Measurements from ENCODE around the gene STXBP5L.

The STXBP5L gene

DNA sequence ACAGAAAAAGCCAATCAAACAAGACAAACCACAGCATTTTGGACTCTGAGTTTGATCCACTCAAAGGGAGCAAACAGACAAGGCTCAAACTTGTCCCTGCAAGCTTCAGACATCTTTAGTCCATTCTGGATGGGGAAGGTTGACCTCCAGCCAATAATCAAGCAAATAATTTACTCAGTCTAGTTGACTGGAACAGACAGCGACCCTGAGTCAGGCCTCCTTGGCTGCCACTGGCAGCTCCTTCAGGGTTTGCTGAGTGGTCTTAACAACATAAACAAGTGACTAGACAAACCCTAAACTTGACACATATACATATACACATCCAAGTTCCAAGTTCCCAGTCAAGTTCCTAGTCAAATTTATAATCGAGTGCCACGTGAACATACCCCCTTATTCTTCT lies 323.9 kb downstream of the STXBP5L start:
- Histone ChIP-seq H3K27me3 (ENCODE audit: insufficient read depth, low read depth) (no peaks in the 10 kb centered on the region), H3K9ac (no peak overlapping the region), H4K20me1 (ENCODE audit: insufficient read depth) (no peaks in the 10 kb centered on the region), H3K79me2 (ENCODE audit: insufficient read depth, low read depth) (no peaks in the 10 kb centered on the region), H3K4me2 (peak overlapping the region; percentile 38), H3K36me3 (ENCODE audit: insufficient read depth) (no peaks in the 10 kb centered on the region), H2AFZ (ENCODE audit: low read depth) (peak overlapping the region; percentile 43; the same call in 1 of the 2 replicates), H3K27ac (no peak overlapping the region), H3K4me1 (ENCODE audit: low read depth, poor library complexity, severe bottlenecking) (peaks cover 6% of the 10 kb centered on the region), H3K4me3 (IDR thresholded peaks at IDR 0.05; ENCODE audit: insufficient read depth, low read depth, low read length) (no peak overlapping the region)
- TF ChIP-seq, protein P1, sequence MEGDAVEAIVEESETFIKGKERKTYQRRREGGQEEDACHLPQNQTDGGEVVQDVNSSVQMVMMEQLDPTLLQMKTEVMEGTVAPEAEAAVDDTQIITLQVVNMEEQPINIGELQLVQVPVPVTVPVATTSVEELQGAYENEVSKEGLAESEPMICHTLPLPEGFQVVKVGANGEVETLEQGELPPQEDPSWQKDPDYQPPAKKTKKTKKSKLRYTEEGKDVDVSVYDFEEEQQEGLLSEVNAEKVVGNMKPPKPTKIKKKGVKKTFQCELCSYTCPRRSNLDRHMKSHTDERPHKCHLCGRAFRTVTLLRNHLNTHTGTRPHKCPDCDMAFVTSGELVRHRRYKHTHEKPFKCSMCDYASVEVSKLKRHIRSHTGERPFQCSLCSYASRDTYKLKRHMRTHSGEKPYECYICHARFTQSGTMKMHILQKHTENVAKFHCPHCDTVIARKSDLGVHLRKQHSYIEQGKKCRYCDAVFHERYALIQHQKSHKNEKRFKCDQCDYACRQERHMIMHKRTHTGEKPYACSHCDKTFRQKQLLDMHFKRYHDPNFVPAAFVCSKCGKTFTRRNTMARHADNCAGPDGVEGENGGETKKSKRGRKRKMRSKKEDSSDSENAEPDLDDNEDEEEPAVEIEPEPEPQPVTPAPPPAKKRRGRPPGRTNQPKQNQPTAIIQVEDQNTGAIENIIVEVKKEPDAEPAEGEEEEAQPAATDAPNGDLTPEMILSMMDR (conservative IDR thresholded peaks at IDR 0.05; ENCODE audit: low read depth, low read length), result no peak

DNA sequence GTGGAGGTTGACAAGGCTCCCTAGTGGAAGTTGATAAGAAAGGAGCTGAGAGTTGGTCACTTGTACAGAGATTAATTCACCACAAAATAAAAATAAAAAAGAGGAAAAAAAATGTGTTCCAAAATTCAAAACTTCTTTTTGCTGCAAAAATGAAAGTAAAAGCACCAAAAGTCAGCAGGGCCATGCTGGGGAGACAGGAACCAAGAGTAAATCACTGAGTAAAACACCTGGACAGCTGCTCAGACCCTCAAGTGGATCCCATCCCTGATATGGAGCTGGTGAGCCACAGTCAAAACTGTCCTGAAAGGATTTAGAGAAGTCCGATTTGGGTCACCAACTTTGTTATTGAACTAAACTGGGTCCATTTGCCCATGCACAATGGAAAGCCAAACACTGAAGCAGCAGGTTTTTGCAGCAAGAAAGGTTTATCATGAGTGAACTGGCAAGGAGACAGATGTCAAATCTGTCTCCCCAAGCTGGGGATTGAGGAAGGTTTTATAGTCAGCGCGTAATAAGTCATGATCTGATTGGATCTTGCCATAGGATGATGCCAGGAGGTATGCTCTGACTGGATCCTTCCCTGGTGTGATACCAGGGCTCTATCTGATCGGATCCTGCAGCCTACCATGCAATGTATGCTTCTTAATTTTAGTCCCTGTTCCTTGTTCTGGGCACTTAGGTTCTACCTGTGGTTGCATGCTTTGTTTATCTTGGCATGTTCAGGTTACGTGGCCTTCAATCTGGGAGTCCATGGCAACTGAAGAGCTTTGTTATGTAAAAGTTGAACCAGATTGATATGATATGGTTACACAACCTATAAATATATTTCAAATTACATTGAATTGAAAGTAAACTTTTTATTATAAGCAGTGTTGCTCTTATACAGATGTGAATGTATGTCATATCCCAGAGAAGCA lies 324.6 kb downstream of the STXBP5L start:
- Histone ChIP-seq H3K27me3 (ENCODE audit: insufficient read depth, low read depth) (no peaks in the 10 kb centered on the region), H2AFZ (ENCODE audit: low read depth) (peak overlapping the region; percentile 43; the same call in 1 of the 2 replicates), H3K9ac (no peak overlapping the region), H3K27ac (no peak overlapping the region), H3K36me3 (ENCODE audit: insufficient read depth) (no peaks in the 10 kb centered on the region), H3K4me3 (IDR thresholded peaks at IDR 0.05; ENCODE audit: insufficient read depth, low read depth, low read length) (no peak overlapping the region), H4K20me1 (ENCODE audit: insufficient read depth) (no peaks in the 10 kb centered on the region), H3K79me2 (ENCODE audit: insufficient read depth, low read depth) (no peaks in the 10 kb centered on the region), H3K4me1 (ENCODE audit: low read depth, poor library complexity, severe bottlenecking) (peaks cover 6% of the 10 kb centered on the region), H3K4me2 (peak overlapping the region; percentile 38)
- TF ChIP-seq, protein P1 (conservative IDR thresholded peaks at IDR 0.05; ENCODE audit: low read depth, low read length), result no peak

DNA sequence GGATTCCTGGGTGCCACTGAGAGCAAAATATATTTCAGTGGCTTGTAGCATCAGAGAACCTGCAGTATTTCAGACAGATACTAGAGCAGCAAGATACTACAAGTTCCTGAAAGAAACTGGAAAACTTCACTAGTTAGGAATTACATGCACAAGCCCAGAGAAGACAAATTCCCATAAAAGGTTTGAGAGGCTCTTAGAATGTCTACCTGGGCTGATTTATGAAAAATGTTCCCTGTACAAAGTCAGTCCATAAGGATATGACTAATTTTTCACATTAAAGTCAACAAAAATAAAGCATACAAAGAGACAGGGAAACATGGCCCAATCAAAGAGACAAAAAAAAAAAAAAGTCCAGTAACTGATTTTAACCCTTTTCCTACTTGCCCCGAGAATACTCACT lies 335.2 kb downstream of the STXBP5L start:
- Histone ChIP-seq H3K79me2 (ENCODE audit: insufficient read depth, low read depth) (no peaks in the 10 kb centered on the region), H3K4me3 (IDR thresholded peaks at IDR 0.05; ENCODE audit: insufficient read depth, low read depth, low read length) (no peak overlapping the region), H3K9ac (no peak overlapping the region), H3K27ac (no peak overlapping the region), H3K36me3 (ENCODE audit: insufficient read depth) (no peaks in the 10 kb centered on the region), H3K4me1 (ENCODE audit: low read depth, poor library complexity, severe bottlenecking) (no peaks in the 10 kb centered on the region), H3K27me3 (ENCODE audit: insufficient read depth, low read depth) (no peaks in the 10 kb centered on the region), H2AFZ (ENCODE audit: low read depth) (no peak overlapping the region), H4K20me1 (ENCODE audit: insufficient read depth) (no peaks in the 10 kb centered on the region), H3K4me2 (no peak overlapping the region)
- TF ChIP-seq, protein P1 (conservative IDR thresholded peaks at IDR 0.05; ENCODE audit: low read depth, low read length), result no peak

DNA sequence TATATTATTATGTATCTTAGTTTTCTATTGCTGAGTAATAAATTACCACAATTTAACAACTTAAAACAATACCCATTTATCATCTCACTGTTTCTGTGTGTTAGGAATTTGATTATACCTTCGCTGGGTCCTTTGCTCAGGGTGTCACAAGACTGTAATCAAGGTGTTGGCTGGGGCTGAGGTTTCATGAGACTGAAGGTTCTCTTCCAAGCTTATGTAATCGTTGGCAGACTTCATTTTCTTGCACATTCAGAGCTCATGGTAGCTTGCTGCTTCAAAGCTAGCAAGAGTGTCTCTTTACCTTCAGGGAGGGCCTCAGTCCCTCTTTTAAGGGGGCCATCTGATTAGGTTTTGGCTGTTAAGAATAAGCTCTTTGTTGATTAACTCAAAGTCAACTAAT lies 344.7 kb downstream of the STXBP5L start:
- Histone ChIP-seq H3K27me3 (ENCODE audit: insufficient read depth, low read depth) (no peaks in the 10 kb centered on the region), H4K20me1 (ENCODE audit: insufficient read depth) (no peaks in the 10 kb centered on the region), H3K79me2 (ENCODE audit: insufficient read depth, low read depth) (no peaks in the 10 kb centered on the region), H3K4me3 (IDR thresholded peaks at IDR 0.05; ENCODE audit: insufficient read depth, low read depth, low read length) (no peak overlapping the region), H3K4me1 (ENCODE audit: low read depth, poor library complexity, severe bottlenecking) (no peaks in the 10 kb centered on the region), H3K9ac (no peak overlapping the region), H2AFZ (ENCODE audit: low read depth) (no peak overlapping the region), H3K36me3 (ENCODE audit: insufficient read depth) (no peaks in the 10 kb centered on the region), H3K4me2 (no peak overlapping the region), H3K27ac (no peak overlapping the region)
- TF ChIP-seq, protein P1 (conservative IDR thresholded peaks at IDR 0.05; ENCODE audit: low read depth, low read length), result no peak

Measured in KMS-11 (cell line).